ENCODE measurements around the gene CDH4.

Gene CDH4

GRCh38 chr20:61614706-61615100 is 362.6 kb downstream of the CDH4 start:
- FAIRE-seq: no peak

DNA sequence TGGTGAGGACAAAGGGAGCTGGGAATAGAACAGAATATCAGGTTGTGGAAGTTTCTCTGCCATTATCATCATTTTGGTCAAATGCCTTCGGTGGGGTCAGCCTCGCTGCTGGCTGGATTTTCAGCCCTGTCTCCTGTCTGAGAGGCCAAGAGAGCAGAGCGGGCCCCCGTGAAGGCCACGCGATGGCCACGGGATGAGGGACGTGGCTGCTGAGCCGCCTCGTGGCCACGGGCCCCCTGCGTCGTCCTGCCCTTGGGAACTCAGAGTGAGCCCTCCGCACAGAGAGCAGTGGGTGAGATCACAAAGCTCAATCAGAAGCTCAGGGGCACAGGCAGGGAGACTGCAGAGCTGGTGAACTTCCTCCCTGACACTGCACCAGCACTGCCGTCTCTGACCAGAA is 363.7 kb downstream of the CDH4 start:
- no peak for FAIRE-seq

- no peak for FAIRE-seq
Measured at GRCh38 chr20:61619751-61620150, 367.7 kb downstream of the CDH4 start.

DNA sequence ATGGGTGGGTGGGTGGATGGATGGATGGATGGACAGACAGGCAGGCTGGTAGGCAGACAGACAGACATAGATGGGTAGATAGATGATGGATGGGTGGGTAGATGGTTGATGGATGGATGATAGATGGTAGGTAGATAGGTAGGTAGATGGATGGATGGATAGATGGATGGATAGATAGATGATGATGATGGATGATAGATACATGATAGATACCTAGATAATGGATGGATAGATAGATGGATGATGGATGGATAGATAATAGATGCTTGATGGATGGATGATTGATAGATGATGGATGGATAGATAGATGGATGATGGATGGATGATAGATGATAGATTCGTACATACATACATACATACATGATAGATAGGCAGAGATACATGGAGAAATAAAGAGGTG is 368.1 kb downstream of the CDH4 start:
- FAIRE-seq: no peak

DNA sequence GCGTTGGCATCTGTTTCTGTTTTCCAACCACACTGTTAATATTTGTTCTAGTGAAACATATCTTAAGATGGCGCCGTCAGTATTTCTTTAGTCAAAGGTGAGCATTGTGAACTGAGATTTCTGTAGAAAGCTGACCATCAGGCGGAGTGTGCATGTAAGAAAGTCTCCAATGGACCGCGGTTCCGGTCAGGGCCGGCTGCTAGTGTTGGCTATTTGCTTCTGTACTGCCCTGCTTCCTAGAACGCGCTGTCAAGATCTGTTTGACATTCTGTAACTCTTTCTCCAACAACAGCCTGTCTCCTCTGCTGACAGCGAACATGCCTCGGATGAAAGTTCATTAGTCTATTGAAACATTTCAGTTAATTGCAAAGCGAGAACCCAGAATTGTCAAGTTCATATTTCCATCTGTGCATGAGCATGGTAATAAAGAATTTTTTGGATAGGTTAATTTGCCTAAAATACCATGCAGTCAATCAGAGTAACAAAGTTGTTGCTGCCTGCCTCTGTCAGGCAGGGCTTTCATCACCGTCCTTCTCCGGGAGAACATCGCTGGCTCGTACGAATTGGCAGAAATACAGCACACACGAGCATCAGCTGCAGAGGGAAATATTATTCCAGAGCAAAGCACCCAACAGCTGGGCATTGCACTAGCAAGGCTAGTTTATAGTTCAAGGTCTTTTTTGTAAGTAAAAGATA is 369.1 kb downstream of the CDH4 start:
- FAIRE-seq: no peak

DNA sequence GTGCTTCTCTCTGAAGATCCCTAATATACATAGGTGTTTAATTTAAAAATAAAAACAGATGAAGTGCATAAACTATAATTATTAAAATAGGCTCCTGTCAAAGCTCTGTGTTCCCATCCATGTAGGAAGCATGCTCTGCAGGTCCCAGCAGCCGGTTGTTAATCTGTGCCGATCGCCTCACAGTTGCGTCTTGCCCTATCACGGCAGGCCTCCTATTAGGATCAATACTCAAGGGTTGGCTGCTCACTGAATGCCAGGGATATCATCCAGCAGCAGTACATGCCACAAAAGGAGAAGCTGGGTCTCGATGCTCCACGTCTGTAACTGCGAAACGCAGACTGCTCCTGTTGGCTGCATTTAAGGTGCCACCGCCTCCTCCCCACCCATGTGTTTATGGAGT is 369.8 kb downstream of the CDH4 start:
- no peak for FAIRE-seq

DNA sequence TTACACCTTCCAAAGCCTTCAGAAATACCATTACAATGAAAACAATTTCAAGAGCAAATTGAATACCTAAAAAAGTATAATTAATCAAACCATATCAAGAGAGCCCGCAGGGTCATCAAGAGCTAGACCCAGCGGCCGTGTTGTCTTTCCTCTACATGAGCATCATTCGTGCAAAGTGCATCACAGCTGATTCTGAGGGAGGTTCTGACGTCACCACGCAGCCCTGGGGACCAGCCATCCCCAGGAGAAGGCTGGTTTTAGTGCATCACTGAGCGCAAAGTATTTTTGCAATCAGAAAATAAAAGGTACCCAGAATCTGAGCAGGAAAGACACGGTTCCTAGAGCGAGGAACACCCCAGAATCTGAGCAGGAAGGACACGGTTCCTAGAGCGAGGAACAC is 371.4 kb downstream of the CDH4 start:
- FAIRE-seq: no peak

DNA sequence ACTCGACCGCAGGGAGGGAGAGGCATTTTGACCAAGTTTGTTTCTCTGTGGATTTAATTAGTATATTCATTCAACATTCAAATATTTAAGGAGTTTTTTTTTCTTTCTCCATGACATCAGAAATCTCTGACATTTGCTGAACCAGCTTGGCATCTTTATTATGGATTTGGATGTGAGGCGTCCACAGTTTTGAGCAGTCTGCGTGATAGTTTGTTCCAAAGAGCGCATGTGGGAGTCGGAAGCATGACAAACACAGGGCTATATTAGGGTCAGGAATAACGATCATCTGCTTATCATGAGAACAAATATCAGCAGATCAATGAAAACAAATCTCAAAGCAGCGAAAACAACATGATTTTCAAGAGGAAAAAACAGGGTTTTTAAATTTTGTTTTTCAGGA is 373.2 kb downstream of the CDH4 start:
- FAIRE-seq: no peak

- FAIRE-seq: no peak
Measured at GRCh38 chr20:61626412-61626811, 374.4 kb downstream of the CDH4 start.

GRCh38 chr20:61627791-61628415 is 375.8 kb downstream of the CDH4 start:
- no peak for FAIRE-seq

GRCh38 chr20:61628480-61628879 is 376.4 kb downstream of the CDH4 start:
- FAIRE-seq: no peak

GRCh38 chr20:61628901-61629601 is 377.0 kb downstream of the CDH4 start:
- FAIRE-seq: no peak

- no peak for FAIRE-seq
Measured at GRCh38 chr20:61629602-61630390, 377.7 kb downstream of the CDH4 start.

DNA sequence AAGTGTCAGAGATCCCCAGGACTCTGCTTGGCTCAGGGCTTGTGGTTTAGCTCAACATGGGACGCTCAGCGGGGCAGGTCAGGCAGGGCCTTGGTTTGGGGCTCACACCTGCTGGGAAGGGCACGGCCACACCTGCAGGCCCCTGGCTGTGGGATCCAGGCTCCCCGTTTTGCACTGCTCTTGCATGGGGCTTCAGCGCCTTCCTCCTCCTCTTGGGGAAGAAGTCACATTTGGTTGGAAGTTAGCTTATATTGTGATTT is 378.3 kb downstream of the CDH4 start:
- FAIRE-seq: no peak

- FAIRE-seq: no peak
Measured at GRCh38 chr20:61630816-61631215, 378.8 kb downstream of the CDH4 start.

DNA sequence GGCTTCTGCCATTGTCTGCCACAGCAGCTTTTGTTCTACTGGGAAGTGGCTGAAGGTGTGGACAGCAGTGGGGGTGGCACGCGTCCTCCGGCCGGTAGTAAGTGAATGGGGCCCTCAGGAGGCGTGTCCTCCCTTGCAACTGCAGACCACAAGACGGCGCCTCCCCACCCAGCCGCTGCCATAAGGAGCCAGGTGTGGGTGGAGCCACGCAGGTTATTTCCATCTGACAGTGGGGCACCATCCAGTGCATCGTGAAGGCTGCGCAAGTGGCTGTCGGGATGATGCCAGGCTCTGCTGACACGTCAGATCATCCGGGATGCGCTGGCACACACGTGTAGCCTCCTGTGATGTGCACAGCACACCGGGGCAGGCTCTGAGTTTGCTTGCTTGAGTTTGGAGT is 379.7 kb downstream of the CDH4 start:
- no peak for FAIRE-seq

- FAIRE-seq: no peak
Measured at GRCh38 chr20:61633004-61633403, 380.9 kb downstream of the CDH4 start.

DNA sequence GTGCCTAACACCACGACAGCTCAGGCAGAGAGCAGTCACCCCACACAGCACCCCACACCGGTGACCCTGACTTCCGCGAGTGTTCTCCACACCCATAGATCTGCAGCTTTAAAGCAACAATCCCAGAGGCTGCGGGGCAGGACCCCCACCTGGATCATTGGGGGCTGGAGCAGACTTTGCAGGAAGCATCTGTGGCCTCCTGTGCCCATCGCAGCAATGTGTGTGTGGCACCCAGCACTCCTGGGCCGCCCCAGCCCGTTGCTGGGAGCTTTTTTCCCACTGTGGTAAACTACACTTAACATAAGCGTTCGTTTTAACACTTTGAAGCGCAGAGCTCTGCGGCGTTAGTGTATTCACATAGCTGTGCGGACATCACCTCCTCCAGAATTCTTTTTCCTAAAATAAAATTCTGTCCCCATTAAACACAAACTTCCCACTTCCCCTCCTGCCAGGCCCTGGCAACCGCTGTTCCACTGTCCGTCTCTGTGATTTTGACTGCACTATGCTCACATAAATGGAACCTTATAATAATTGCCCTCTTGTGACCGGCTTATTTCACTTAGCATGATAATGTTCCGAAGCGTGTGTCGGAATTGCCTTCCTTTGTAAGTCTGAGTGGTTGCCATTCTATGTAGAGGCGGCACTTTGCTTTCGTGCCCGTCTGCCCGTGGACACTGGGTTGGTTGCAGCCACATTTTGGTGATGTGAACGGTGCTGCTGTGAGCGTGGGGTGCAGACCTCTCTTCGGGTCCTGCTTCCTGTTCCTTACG is 382.5 kb downstream of the CDH4 start:
- no peak for FAIRE-seq

DNA sequence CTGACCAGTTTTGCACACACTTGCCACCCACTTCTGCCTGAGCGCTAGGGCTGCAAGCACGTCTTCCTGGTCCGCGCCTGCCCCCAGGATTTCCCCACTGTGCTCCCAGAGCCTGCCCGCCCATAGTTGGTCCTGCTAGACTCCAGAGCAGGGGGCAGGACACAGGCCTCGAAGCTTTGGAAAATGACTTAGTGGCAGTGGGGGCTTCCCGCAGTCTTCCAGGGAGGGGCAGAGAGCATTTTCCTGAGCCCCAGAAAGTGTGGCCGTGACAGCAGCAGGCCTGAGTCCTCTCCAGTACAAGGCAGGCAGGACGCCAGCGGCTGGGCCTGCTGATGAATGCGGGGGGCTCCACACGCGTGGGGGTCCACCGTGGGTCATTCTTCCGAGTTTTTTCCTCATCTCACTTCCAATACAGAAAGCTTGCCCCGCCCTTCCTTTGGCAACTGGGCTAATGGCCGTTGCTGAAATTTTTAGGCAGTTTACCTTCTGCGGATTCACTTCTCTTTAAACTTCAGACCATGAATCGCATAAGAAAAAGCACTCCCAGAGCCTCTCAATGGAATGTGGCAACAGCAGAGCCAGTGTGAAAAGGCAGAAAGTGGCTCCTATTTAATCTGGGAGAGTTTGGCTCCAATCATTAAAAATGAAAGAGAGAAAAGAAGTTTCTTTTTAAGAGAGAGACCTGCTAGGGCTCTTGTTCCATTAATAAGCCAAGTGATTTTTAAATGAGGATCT is 383.8 kb downstream of the CDH4 start:
- no peak for FAIRE-seq

DNA sequence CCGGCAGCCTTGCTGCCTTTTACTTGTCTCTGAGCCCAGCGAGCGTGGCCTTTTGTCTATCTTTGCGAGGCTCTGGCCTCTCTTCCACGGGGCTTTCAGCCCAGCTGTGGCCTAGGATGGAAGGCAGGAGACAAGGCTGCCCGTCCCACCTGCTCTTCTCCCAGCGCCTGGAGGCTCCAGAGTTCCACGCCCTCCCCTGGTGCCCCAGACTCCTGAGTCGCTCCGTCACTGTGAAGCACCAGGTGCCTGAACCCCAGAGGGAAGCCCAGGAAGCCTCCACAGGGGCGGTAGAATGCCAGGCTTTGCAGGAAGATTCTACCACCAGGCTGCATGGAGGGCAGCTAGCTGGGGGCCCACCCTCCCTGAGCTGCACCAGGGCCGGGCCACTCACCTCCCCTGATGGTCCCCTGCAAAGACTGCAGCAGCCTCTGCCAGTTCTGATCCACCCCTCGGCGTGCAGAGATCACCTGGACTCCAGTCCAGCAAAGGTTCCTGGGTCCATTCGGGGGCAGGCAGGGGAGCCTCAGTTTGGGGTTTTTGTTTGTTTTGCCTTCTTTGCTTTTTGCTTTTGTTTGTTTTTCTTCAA is 384.6 kb downstream of the CDH4 start:
- FAIRE-seq: no peak

- no peak for FAIRE-seq
Measured at GRCh38 chr20:61638802-61639585, 386.9 kb downstream of the CDH4 start.

All from A204.1 (cell line).